ENCODE results near the gene HPCAL1.

GRCh38 chr2:10404324-10405143 is 101.8 kb downstream of the HPCAL1 start:
- TF ChIP-seq EZH2 (IDR thresholded peaks at IDR 0.05; ENCODE audit: low read length, unreplicated experiment) (no peak), CTCF (conservative IDR thresholded peaks at IDR 0.05; ENCODE audit: low read depth, low read length) (no peak)
